ENCODE data around the gene PSME2. TPM values are rescaled to one million over a fixed set of nuclear protein-coding genes. Genes with fewer than 3 reads are reported as not detected.

Gene PSME2
- total RNA-seq, 1 donor from 2014 or later: 125 TPM

- Mint-ChIP-seq H3K4me3 (no peak overlapping the region), H3K4me1 (peaks cover 25% of the 10 kb centered on the region), H3K27ac (ENCODE audit: unreplicated experiment) (no peak overlapping the region), H3K27me3 (ENCODE audit: low read depth) (no peaks in the 10 kb centered on the region), H3K36me3 (ENCODE audit: low read depth) (peaks cover 2% of the 10 kb centered on the region), H3K9me3 (no peaks in the 10 kb centered on the region)
- no peak for DNase-seq (ENCODE audit: low read depth, low spot score)
- no peak for TF ChIP-seq CTCF (conservative IDR thresholded peaks at IDR 0.05)
These were observed 3.7 kb upstream of the PSME2 start for GRCh38 chr14:24150061-24150460.

GRCh38 chr14:24149302-24149969 lies 3.0 kb upstream of the PSME2 start:
- H3K36me3 Mint-ChIP-seq (ENCODE audit: low read depth): peaks cover under 1% of the 10 kb centered on the region
- H3K27ac Mint-ChIP-seq (ENCODE audit: unreplicated experiment): no peak overlapping the region
- H3K4me3 Mint-ChIP-seq: peak overlapping the region; percentile 99
- no peaks in the 10 kb centered on the region for H3K9me3 Mint-ChIP-seq
- no peak for TF ChIP-seq CTCF (conservative IDR thresholded peaks at IDR 0.05)
- H3K4me1 Mint-ChIP-seq: peaks cover 25% of the 10 kb centered on the region
- no peak for DNase-seq (ENCODE audit: low read depth, low spot score)
- H3K27me3 Mint-ChIP-seq (ENCODE audit: low read depth): no peaks in the 10 kb centered on the region

- Mint-ChIP-seq H3K27me3 (ENCODE audit: low read depth) (no peaks in the 10 kb centered on the region), H3K27ac (ENCODE audit: unreplicated experiment) (peak overlapping the region; percentile 62), H3K36me3 (ENCODE audit: low read depth) (no peaks in the 10 kb centered on the region), H3K9me3 (no peaks in the 10 kb centered on the region), H3K4me3 (peak overlapping the region; percentile 99), H3K4me1 (peaks cover 25% of the 10 kb centered on the region)
- TF ChIP-seq CTCF (conservative IDR thresholded peaks at IDR 0.05): no peak
- DNase-seq (ENCODE audit: low read depth, low spot score): no peak
These were observed 1.5 kb upstream of the PSME2 start for GRCh38 chr14:24147761-24148428.

- H3K9me3 Mint-ChIP-seq: no peaks in the 10 kb centered on the region
- DNase-seq (ENCODE audit: low read depth, low spot score): peak; percentile 93
- peak within 1 kb of the TSS; percentile 91 for H3K27ac Mint-ChIP-seq (ENCODE audit: unreplicated experiment)
- H3K27me3 Mint-ChIP-seq (ENCODE audit: low read depth): no peaks in the 10 kb centered on the region
- peak within 1 kb of the TSS; percentile 99 for H3K4me3 Mint-ChIP-seq
- H3K36me3 Mint-ChIP-seq (ENCODE audit: low read depth): no peaks in the 10 kb centered on the region
- no peak for TF ChIP-seq CTCF (conservative IDR thresholded peaks at IDR 0.05)
- peaks cover 25% of the 10 kb centered on the region for H3K4me1 Mint-ChIP-seq
These were observed 759 bp upstream of the PSME2 start, which contains the start of gene RNF31 for GRCh38 chr14:24146978-24147760. Gene RNF31 (plus strand): TSS chr14:24147498. CDS start chr14:24147699, 201 bp downstream.

- Mint-ChIP-seq H3K9me3 (no peaks in the 10 kb centered on the region), H3K4me3 (peak overlapping the region; percentile 99), H3K4me1 (peaks cover 32% of the 10 kb centered on the region), H3K27me3 (ENCODE audit: low read depth) (no peaks in the 10 kb centered on the region), H3K36me3 (ENCODE audit: low read depth) (no peaks in the 10 kb centered on the region), H3K27ac (ENCODE audit: unreplicated experiment) (peak overlapping the region; percentile 83)
- no peak for TF ChIP-seq CTCF (conservative IDR thresholded peaks at IDR 0.05)
- DNase-seq (ENCODE audit: low read depth, low spot score): no peak
These were observed 539 bp downstream of the PSME2 start for GRCh38 chr14:24145690-24146452.

All from neural crest cell (in vitro differentiated cells).